SK-N-SH (cell line): ENCODE data around the gene EGF. TPM values are rescaled to one million over a fixed set of nuclear protein-coding genes. Genes with fewer than 3 reads are reported as not detected.

Experiments used
- CTCF ChIA-PET: fragments of 300-600, 350-600 bp; formaldehyde crosslinking; extraction: SDS; loops from one replicate; lab custom pipeline; 2021; lab: Yijun Ruan, JAX
- POLR2A ChIA-PET: fragments of 350-600 bp; sonication (Branson Sonifier 250); formaldehyde crosslinking; extraction: SDS; loops from one replicate; lab custom pipeline; 2020; ENCODE audit warnings: antibody characterized with exemption, inconsistent platforms; lab: Yijun Ruan, JAX
- DNase-seq: peaks from one replicate; pipeline ENCODE4 v3.0.0; 2012
- H2AFZ ChIP-seq: fragments of 200-600 bp; sonication (generic); 2 replicates; pipeline ENCODE4 v1.8.1; 2016; ENCODE audit warnings: antibody characterized with exemption, mild to moderate bottlenecking, low read depth
- H3F3A ChIP-seq: fragments of 200-600 bp; sonication (generic); replicated peaks from 2 replicates; pipeline ENCODE3; 2016; ENCODE audit warnings: antibody characterized with exemption, mild to moderate bottlenecking; ENCODE audit not compliant: insufficient read depth
- H3K27ac ChIP-seq, 2 experiments: fragments of 200-500 bp in 1 of 2; fragments of 200-600 bp in 1 of 2; sonication (Bioruptor generic) in 1 of 2; sonication (generic), shearing (Covaris generic) in 1 of 2; 2 replicates each; pipeline versions ENCODE4 v1.5.1 to v1.6.1; 2014 to 2016; ENCODE audit warnings: low read depth in 2 of 2, inconsistent platforms in 1 of 2, low read length in 1 of 2, mild to moderate bottlenecking in 1 of 2, mixed read lengths in 1 of 2
- H3K27me3 ChIP-seq: fragments of 200-600 bp; sonication (generic), shearing (Covaris generic); 2 replicates; pipeline ENCODE4 v1.6.1; 2016; ENCODE audit warnings: mixed run types; ENCODE audit not compliant: insufficient read depth
- H3K36me3 ChIP-seq, 2 experiments: fragments of 200-500 bp in 1 of 2; fragments of 200-600 bp in 1 of 2; sonication (Bioruptor generic) in 1 of 2; sonication (generic) in 1 of 2; replicated peaks in 1 of 2; 2 replicates each; pipeline versions ENCODE3 to v1.5.1; 2014 to 2016; ENCODE audit warnings: low read length in 1 of 2, mild to moderate bottlenecking in 1 of 2; ENCODE audit not compliant: insufficient read depth in 2 of 2, control insufficient read depth in 1 of 2
- H3K4me1 ChIP-seq, 2 experiments: fragments of 200-500 bp in 1 of 2; fragments of 200-600 bp in 1 of 2; sonication (Bioruptor generic) in 1 of 2; sonication (generic), shearing (Covaris generic) in 1 of 2; 2 replicates each; pipeline versions ENCODE4 v1.5.1 to v1.6.1; 2014 to 2016; ENCODE audit warnings: low read depth in 1 of 2, low read length in 1 of 2, mixed run types in 1 of 2; ENCODE audit not compliant: insufficient read depth in 2 of 2, control insufficient read depth in 1 of 2
- H3K4me2 ChIP-seq: fragments of 200-600 bp; sonication (generic), shearing (Covaris generic); 2 replicates; pipeline ENCODE4 v1.6.1; 2017; ENCODE audit warnings: mixed run types
- H3K4me3 ChIP-seq, 2 experiments: fragments of 200-500 bp in 1 of 2; fragments of 200-600 bp in 1 of 2; sonication (Bioruptor generic) in 1 of 2; sonication (generic), shearing (Covaris generic) in 1 of 2; 2 replicates each; pipeline versions ENCODE4 v1.5.1 to v1.8.1; 2014 to 2016; ENCODE audit warnings: low read depth in 2 of 2, inconsistent platforms in 1 of 2, low read length in 1 of 2, mild to moderate bottlenecking in 1 of 2, mixed read lengths in 1 of 2, moderate library complexity in 1 of 2
- H3K79me2 ChIP-seq: fragments of 200-600 bp; sonication (generic); 2 replicates; pipeline ENCODE4 v1.8.1; 2017; ENCODE audit warnings: mild to moderate bottlenecking; ENCODE audit not compliant: insufficient read depth
- H3K9ac ChIP-seq: fragments of 200-600 bp; sonication (generic); 2 replicates; pipeline ENCODE4 v1.6.1; 2017; ENCODE audit warnings: mixed run types
- H3K9me2 ChIP-seq: fragments of 200-600 bp; sonication (generic); 2 replicates; pipeline ENCODE4 v1.6.1; 2017; ENCODE audit warnings: mixed run types
- H3K9me3 ChIP-seq: fragments of 200-600 bp; sonication (generic); 2 replicates; pipeline ENCODE4 v1.6.1; 2017; ENCODE audit warnings: mixed run types, mild to moderate bottlenecking, moderate library complexity
- H4K20me1 ChIP-seq: fragments of 200-600 bp; sonication (generic); 2 replicates; pipeline ENCODE4 v1.6.1; 2017; ENCODE audit warnings: mild to moderate bottlenecking, mixed run types; ENCODE audit not compliant: insufficient read depth
- EZH2phosphoT487 ChIP-seq: fragments of 200-600 bp; sonication (generic); IDR thresholded peaks from 2 replicates; pipeline ENCODE4 v1.6.1; 2017; ENCODE audit warnings: low read depth, mixed run types, mild to moderate bottlenecking, antibody characterized with exemption, moderate library complexity, borderline replicate concordance
- FOXJ3 ChIP-seq: sonication (generic); formaldehyde crosslinking; IDR thresholded peaks from 2 replicates; pipeline ENCODE4 v1.5.1; 2020; ENCODE audit warnings: mild to moderate bottlenecking, missing genetic modification reagents
- FOXM1 ChIP-seq: IDR thresholded peaks from 2 replicates; pipeline ENCODE4 v1.4.0; 2012; ENCODE audit warnings: low read depth, mild to moderate bottlenecking
- GABPA ChIP-seq: IDR thresholded peaks from 2 replicates; pipeline ENCODE4 v1.4.0; 2012; ENCODE audit warnings: low read depth, mild to moderate bottlenecking
- MEF2A ChIP-seq: IDR thresholded peaks from 2 replicates; pipeline ENCODE4 v1.4.0; 2012; ENCODE audit warnings: low read depth, borderline replicate concordance
- MXI1 ChIP-seq: IDR thresholded peaks from 2 replicates; pipeline ENCODE4 v1.6.1; 2012; ENCODE audit warnings: mild to moderate bottlenecking, low read depth, low read length, improper control_type of control experiment
- NFIC ChIP-seq: IDR thresholded peaks from 2 replicates; pipeline ENCODE4 v1.4.0; 2012; ENCODE audit warnings: borderline replicate concordance
- RCOR1 ChIP-seq: fragments of 150-350 bp; IDR thresholded peaks from 2 replicates; pipeline ENCODE4 v1.6.1; 2017; ENCODE audit warnings: antibody characterized with exemption, low read length
- REST ChIP-seq: IDR thresholded peaks from 2 replicates; pipeline ENCODE4 v1.6.1; 2012; ENCODE audit warnings: mild to moderate bottlenecking, low read depth, low read length, moderate library complexity
- RFX5 ChIP-seq: IDR thresholded peaks from 2 replicates; pipeline ENCODE4 v1.6.1; 2012; ENCODE audit warnings: mild to moderate bottlenecking, improper control_type of control experiment, low read length
- RXRA ChIP-seq: IDR thresholded peaks from 2 replicates; pipeline ENCODE4 v1.4.0; 2012; ENCODE audit warnings: low read depth, mild to moderate bottlenecking, borderline replicate concordance
- TCF12 ChIP-seq: IDR thresholded peaks from 2 replicates; pipeline ENCODE4 v1.4.0; 2012
- USF1 ChIP-seq: IDR thresholded peaks from 2 replicates; pipeline ENCODE4 v1.4.0; 2012; ENCODE audit warnings: low read depth, borderline replicate concordance
- YY1 ChIP-seq: IDR thresholded peaks from 2 replicates; pipeline ENCODE4 v1.4.0; 2012; ENCODE audit warnings: low read depth, mild to moderate bottlenecking
- ZBTB33 ChIP-seq: IDR thresholded peaks from 2 replicates; pipeline ENCODE4 v1.4.0; 2012; ENCODE audit warnings: low read depth, borderline replicate concordance
- WGBS: methylation state at CpG from one replicate; pipeline ENCODE4 v1.1.6; 2017; ENCODE audit warnings: low lambda C conversion rate; 5-methylcytosine and 5-hydroxymethylcytosine counted together
- polyA plus RNA-seq, 3 experiments: library from polyadenylated mRNA; depleted of rRNA; stranded (reverse); fragments of >200 nt; gene quantifications; 2 replicates each; pipeline ENCODE4 v1.2.3, GENCODE V29; 2012

Gene EGF
- polyA plus RNA-seq, 1 of the 3 experiments (the other 2 are of a cell fraction): 0.89 TPM

GRCh38 chr4:109946120-109946519, 33.4 kb downstream of the EGF start:
- H3K4me1 ChIP-seq: no peaks in the 10 kb centered on the region
- no peaks in the 10 kb centered on the region for H4K20me1 ChIP-seq
- 25% methylated on average over 1 of the region's 1 CpG for WGBS
- H3K9ac ChIP-seq: no peak overlapping the region
- peaks cover 10% of the 10 kb centered on the region for H3F3A ChIP-seq
- no peaks in the 10 kb centered on the region for H3K27me3 ChIP-seq
- POLR2A ChIA-PET: no interaction called here
- TF ChIP-seq USF1: no peak
- no peak for TF ChIP-seq TCF12
- no peak for TF ChIP-seq GABPA
- TF ChIP-seq MEF2A: no peak
- TF ChIP-seq ZBTB33: no peak
- no peak for TF ChIP-seq EZH2phosphoT487
- TF ChIP-seq FOXM1: no peak
- TF ChIP-seq RFX5: no peak
- TF ChIP-seq REST: no peak
- TF ChIP-seq RCOR1: no peak
- TF ChIP-seq RXRA: no peak
- TF ChIP-seq FOXJ3 (CRISPR knock-in tag): no peak
- no peak for TF ChIP-seq NFIC
- TF ChIP-seq YY1: no peak
- no peak for TF ChIP-seq MXI1
- TF ChIP-seq, all 33 proteins: peak for 0
- no peak overlapping the region for H3K27ac ChIP-seq
- H3K9me2 ChIP-seq: no peaks in the 10 kb centered on the region
- H3K9me3 ChIP-seq: no peaks in the 10 kb centered on the region
- H2AFZ ChIP-seq: no peak overlapping the region
- CTCF ChIA-PET: no interaction called here
- H3K36me3 ChIP-seq: no peaks in the 10 kb centered on the region
- no peak overlapping the region for H3K4me3 ChIP-seq
- H3K4me2 ChIP-seq: no peak overlapping the region
- H3K79me2 ChIP-seq: no peaks in the 10 kb centered on the region
- no peak for DNase-seq
